HepG2 (cell line): ENCODE data around the gene ALOXE3. TPM values are rescaled to one million over a fixed set of nuclear protein-coding genes. Genes with fewer than 3 reads are reported as not detected.
A peak's percentile ranks its signal among the peaks of the same experiment; 100 is the strongest.

Experiments
- FOXO4 ChIP-seq: sonication (generic); formaldehyde crosslinking; conservative IDR thresholded peaks from 2 replicates; pipeline ENCODE4 v1.8.1; 2023; ENCODE audit warnings: missing genetic modification reagents
- HNF4A ChIP-seq: sonication (generic); formaldehyde crosslinking; IDR thresholded peaks from 2 replicates; pipeline ENCODE4 v1.4.0; 2020; ENCODE audit warnings: missing genetic modification reagents
- POLR2A ChIP-seq, 2 experiments: IDR thresholded peaks; 2 replicates each; pipeline ENCODE4 v1.6.1; 2011; ENCODE audit warnings: low read depth in 2 of 2, low read length in 2 of 2, mild to moderate bottlenecking in 1 of 2, moderate library complexity in 1 of 2; ENCODE audit not compliant: insufficient read depth in 1 of 2
- SKIL ChIP-seq: sonication (generic); formaldehyde crosslinking; IDR thresholded peaks from 2 replicates; pipeline ENCODE4 v1.8.0; 2022; ENCODE audit warnings: missing genetic modification reagents, mild to moderate bottlenecking, moderate library complexity, borderline replicate concordance
- TMF1 ChIP-seq: sonication (generic); formaldehyde crosslinking; IDR thresholded peaks from 2 replicates; pipeline ENCODE4 v1.8.1; 2022; ENCODE audit warnings: low read depth, missing genetic modification reagents
- ZBTB40 ChIP-seq, 2 experiments: fragments of 450-650 bp in 1 of 2; sonication (generic) in 1 of 2; formaldehyde crosslinking in 1 of 2; IDR thresholded peaks; 2 replicates each; pipeline versions ENCODE4 v1.6.1 to v1.8.0; 2016 to 2022; ENCODE audit warnings: antibody characterized with exemption in 1 of 2, mild to moderate bottlenecking in 1 of 2, missing genetic modification reagents in 1 of 2
- polyA plus RNA-seq, 8 experiments: library from polyadenylated mRNA; depleted of rRNA in 3 of 8; stranded (reverse) in 7 of 8; unstranded in 1 of 8; fragments of >200 nt; fragmentation: Illumina TruSeq in 4 of 8; extraction: Trizol in 4 of 8; gene quantifications; 2 replicates each; pipeline versions ENCODE4 v1.2.1 to v1.2.3, GENCODE V29; 2011 to 2016; ENCODE audit warnings: low read depth in 4 of 8, missing spikeins in 1 of 8, mixed read lengths in 1 of 8; ENCODE audit not compliant: insufficient read depth in 1 of 8
- total RNA-seq, 5 experiments: library from RNA; depleted of rRNA; stranded (reverse); fragments of >200 nt; fragmentation: Illumina TruSeq; extraction: Trizol; gene quantifications; 2 replicates each; pipeline ENCODE4 v1.2.3, GENCODE V29; 2016; ENCODE audit warnings: low read depth in 1 of 5

ALOXE3 gene
- total and polyA plus RNA-seq, 2 of the 13 experiments (the other 11 are each of a cell fraction or from before 2014, with no cell fraction given): 0.07 TPM; not detected in 1

- TF ChIP-seq FOXO4 (CRISPR knock-in tag): 0 out of 2 replicates have a peak, but pooled peaks have one; percentile 46
- TF ChIP-seq SKIL (CRISPR knock-in tag): 0 out of 2 replicates have a peak, but pooled peaks have one; percentile 2
- no peak for TF ChIP-seq HNF4A (CRISPR knock-in tag)
- TF ChIP-seq ZBTB40 (IDR thresholded peaks at IDR 0.05): no peak
- 0 out of 2 replicates have a peak, but pooled peaks have one; percentile 19 for TF ChIP-seq ZBTB40 (CRISPR knock-in tag; IDR thresholded peaks at IDR 0.05)
- peak; percentile 66; the same call in 1 of the 2 replicates for TF ChIP-seq TMF1 (CRISPR knock-in tag)
- TF ChIP-seq POLR2A (IDR thresholded peaks at IDR 0.05; ENCODE audit: insufficient read depth in 1 of 2, low read depth in 2 of 2, low read length in 2 of 2): peak in 1 of 2 experiments; percentile 43; a peak in 2 of 4 replicates
These were observed 49.4 kb downstream of the ALOXE3 start (continued) for GRCh38 chr17:8068736-8069586.
